Transverse colon (tissue), 4 donors: ENCODE results near the gene PLXNC1. TPM values are rescaled to one million over a fixed set of nuclear protein-coding genes. Genes with fewer than 3 reads are reported as not detected.

Experiments used
- DNase-seq: peaks from one replicate; pipeline ENCODE4 v3.0.0-alpha.2; 2019
- H3K27ac ChIP-seq, 4 donors: fragments of 200-600 bp; sonication (generic); 2 replicates each; pipeline ENCODE4 v1.5.1; 2016 to 2018; ENCODE audit warnings: inconsistent platforms in 4 of 4
- H3K27me3 ChIP-seq: fragments of 200-600 bp; sonication (generic); 2 replicates; pipeline ENCODE4 v1.5.1; 2017; ENCODE audit warnings: inconsistent platforms
- H3K36me3 ChIP-seq, 4 donors: fragments of 200-600 bp; sonication (generic); 2 replicates each; pipeline ENCODE4 v1.5.1; 2017 to 2019; ENCODE audit warnings: inconsistent platforms in 4 of 4
- H3K4me1 ChIP-seq, 4 donors: fragments of 200-600 bp; sonication (generic); 2 replicates each; pipeline ENCODE4 v1.5.1; 2017 to 2020; ENCODE audit warnings: inconsistent platforms in 4 of 4
- H3K4me3 ChIP-seq, 4 donors: fragments of 200-600 bp; sonication (generic); 1 replicate in 1 of 4; 2 replicates in 3 of 4; pipeline versions ENCODE4 v1.5.1 to v1.6.1; 2017 to 2019; ENCODE audit warnings: inconsistent platforms in 4 of 4
- H3K9me3 ChIP-seq, 2 donors: fragments of 200-600 bp; sonication (generic); 2 replicates each; pipeline ENCODE4 v1.5.1; 2017 to 2019; ENCODE audit warnings: inconsistent platforms in 2 of 2
- CTCF ChIP-seq, 5 experiments: fragments of 200-600 bp in 3 of 5; fragments of 450-650 bp in 2 of 5; sonication (generic) in 3 of 5; IDR thresholded peaks; 1 replicate in 2 of 5; 2 replicates in 3 of 5; pipeline ENCODE4 v1.5.1; 2016 to 2017; ENCODE audit warnings: antibody characterized with exemption in 5 of 5, inconsistent platforms in 3 of 5, mild to moderate bottlenecking in 2 of 5, moderate library complexity in 1 of 5
- EP300 ChIP-seq: sonication (generic); formaldehyde crosslinking; IDR thresholded peaks from one replicate; pipeline ENCODE4 v1.6.1; 2017; ENCODE audit warnings: antibody characterized with exemption, low read depth
- POLR2A ChIP-seq: fragments of 450-650 bp; IDR thresholded peaks from one replicate; pipeline ENCODE4 v1.6.1; 2016; ENCODE audit warnings: antibody characterized with exemption, mild to moderate bottlenecking, moderate library complexity
- POLR2AphosphoS5 ChIP-seq, 3 donors: sonication (generic); formaldehyde crosslinking; IDR thresholded peaks; one replicate each; pipeline ENCODE4 v1.6.1; 2016; ENCODE audit warnings: antibody characterized with exemption in 3 of 3
- WGBS, 2 donors: methylation state at CpG; one replicate each; pipeline ENCODE4 v1.1.5; 2018; ENCODE audit warnings: low coverage in 1 of 2; 5-methylcytosine and 5-hydroxymethylcytosine counted together
- in situ Hi-C, 4 donors: fragments of 200-750 bp; cut with MboI; loops; one replicate each; pipeline versions ENCODE4 v1.15.0 to v1.15.1; 2017; ENCODE audit warnings: low sequenced_read_pairs in 3 of 4, low pct_ligation_motif_present in 1 of 4, low pct_unique_long_range_greater_than_20kb in 1 of 4
- intact Hi-C: fragments of 100-400 bp; cut with DNase I; formaldehyde crosslinking; loops from one replicate; pipeline ENCODE4 v1.15.1; 2023; ENCODE audit warnings: low total_unique reads
- total RNA-seq, 4 donors: library from RNA; depleted of rRNA; stranded (reverse); fragments of >200 nt; gene quantifications; one replicate each; pipeline ENCODE4 v1.1.0, GENCODE V29; 2016

PLXNC1 gene
- total RNA-seq, 4 donors from 2014 or later, result 3.3 to 12.7 (median 6.8) TPM

- intact Hi-C loops, result no loop called here
- no peak for DNase-seq
- Histone ChIP-seq H3K27ac (no peak overlapping the region), H3K4me1 (no peaks in the 10 kb centered on the region), H3K9me3 (no peaks in the 10 kb centered on the region), H3K4me3 (no peak overlapping the region), H3K36me3 (no peaks in the 10 kb centered on the region), H3K27me3 (no peaks in the 10 kb centered on the region)
- no peak for TF ChIP-seq POLR2A
- no peak for TF ChIP-seq EP300
- no peak for TF ChIP-seq POLR2AphosphoS5 (IDR thresholded peaks at IDR 0.05)
- no peak for TF ChIP-seq CTCF (IDR thresholded peaks at IDR 0.05)
- in situ Hi-C loops, result loop anchor here in 2 of 4 donors (25.0 kb wide), 1 partner anchor 1136 kb away; no protein-coding TSS in a partner anchor
- WGBS, 2 donors, result 76 to 80% methylated on average over 1 to 2 of the region's 2 CpGs
These were observed 25.2 kb upstream of the PLXNC1 start for GRCh38 chr12:94123127-94123526.

GRCh38 chr12:94126067-94126466 is 22.3 kb upstream of the PLXNC1 start:
- DNase-seq, result no peak
- in situ Hi-C loops, result loop anchor here in 2 of 4 donors (25.0 kb wide), 1 partner anchor 311 kb away; no protein-coding TSS in a partner anchor
- Histone ChIP-seq H3K4me3 (no peak overlapping the region), H3K27ac (no peak overlapping the region), H3K9me3 (no peaks in the 10 kb centered on the region), H3K4me1 (no peaks in the 10 kb centered on the region), H3K36me3 (no peaks in the 10 kb centered on the region), H3K27me3 (peaks cover 8% of the 10 kb centered on the region)
- intact Hi-C loops, result no loop called here
- whole genome bisulfite sequencing, 2 donors, result 63 to 82% methylated on average over 1 of the region's 1 CpG
- TF ChIP-seq CTCF (IDR thresholded peaks at IDR 0.05) (no peak), POLR2A (no peak), POLR2AphosphoS5 (IDR thresholded peaks at IDR 0.05) (no peak), EP300 (no peak)

- Histone ChIP-seq H3K27ac (no peak overlapping the region), H3K36me3 (no peaks in the 10 kb centered on the region), H3K4me3 (no peak overlapping the region), H3K9me3 (no peaks in the 10 kb centered on the region), H3K27me3 (peaks cover 8% of the 10 kb centered on the region), H3K4me1 (no peaks in the 10 kb centered on the region)
- WGBS, 2 donors, result 55 to 72% methylated on average over 9 to 12 of the region's 12 CpGs
- intact Hi-C loops (no loop called here), in situ Hi-C loops (loop anchor here in 2 of 4 donors (25.0 kb wide), 1 partner anchor 310 kb away; no protein-coding TSS in a partner anchor)
- DNase-seq, result no peak
- TF ChIP-seq POLR2A, result no peak
- TF ChIP-seq EP300, result no peak
- no peak for TF ChIP-seq POLR2AphosphoS5 (IDR thresholded peaks at IDR 0.05)
These were observed 20.9 kb upstream of the PLXNC1 start for GRCh38 chr12:94127239-94128131.

- intact Hi-C loops, result no loop called here
- Histone ChIP-seq H3K27ac (no peak overlapping the region), H3K36me3 (no peaks in the 10 kb centered on the region), H3K4me1 (no peaks in the 10 kb centered on the region), H3K27me3 (peaks cover 8% of the 10 kb centered on the region), H3K4me3 (no peak overlapping the region), H3K9me3 (no peaks in the 10 kb centered on the region)
- in situ Hi-C loops, result loop anchor here in 2 of 4 donors (25.0 kb wide), 1 partner anchor 309 kb away; no protein-coding TSS in a partner anchor
- DNase-seq, result no peak
- 58 to 63% methylated on average over 4 of the region's 4 CpGs for WGBS, 2 donors
- no peak for TF ChIP-seq POLR2A
- TF ChIP-seq CTCF (IDR thresholded peaks at IDR 0.05), result no peak
- TF ChIP-seq EP300, result no peak
- TF ChIP-seq POLR2AphosphoS5 (IDR thresholded peaks at IDR 0.05), result no peak
These were observed 20.1 kb upstream of the PLXNC1 start for GRCh38 chr12:94128280-94128679.
